Type B pancreatic cell (in vitro differentiated cells): ENCODE data around the gene CIB4. TPM values are rescaled to one million over a fixed set of nuclear protein-coding genes. Genes with fewer than 3 reads are reported as not detected.

Source experiments
- DNase-seq: peaks from one replicate; pipeline ENCODE4 v3.0.0; 2021; ENCODE audit warnings: mixed read lengths; ENCODE audit not compliant: unreplicated experiment; ENCODE audit errors: extremely low spot score
- H3K27ac Mint-ChIP-seq: 2 replicates; pipeline ENCODE4 v1.8.0; 2021; ENCODE audit warnings: mild to moderate bottlenecking, mixed read lengths
- H3K27me3 Mint-ChIP-seq: 2 replicates; pipeline ENCODE4 v1.8.0; 2021; ENCODE audit warnings: mixed read lengths
- H3K36me3 Mint-ChIP-seq: 2 replicates; pipeline ENCODE4 v1.8.0; 2021; ENCODE audit warnings: mixed read lengths
- H3K4me1 Mint-ChIP-seq: one replicate; pipeline ENCODE4 v1.8.0; 2021; ENCODE audit warnings: mixed read lengths; ENCODE audit not compliant: unreplicated experiment
- H3K4me3 Mint-ChIP-seq: 2 replicates; pipeline ENCODE4 v1.8.0; 2021; ENCODE audit warnings: mild to moderate bottlenecking, mixed read lengths
- H3K9me3 Mint-ChIP-seq: 2 replicates; pipeline ENCODE4 v1.8.0; 2021; ENCODE audit warnings: mixed read lengths
- CTCF ChIP-seq: fragments of 200-600 bp; sonication (generic); conservative IDR thresholded peaks from 2 replicates; pipeline ENCODE4 v1.5.0; 2021; ENCODE audit warnings: antibody characterized with exemption, mild to moderate bottlenecking
- total RNA-seq: library from RNA; stranded (reverse); gene quantifications from 2 replicates; pipeline ENCODE4 v1.2.1, GENCODE V29; 2021; ENCODE audit warnings: low replicate concordance

Gene CIB4
- total RNA-seq, 1 donor from 2014 or later = not detected

- H3K36me3 Mint-ChIP-seq = no peaks in the 10 kb centered on the region
- no peak overlapping the region for H3K27ac Mint-ChIP-seq
- peaks cover 5% of the 10 kb centered on the region for H3K4me1 Mint-ChIP-seq
- no peak for TF ChIP-seq CTCF
- no peak overlapping the region for H3K4me3 Mint-ChIP-seq
- no peak for DNase-seq
- no peaks in the 10 kb centered on the region for H3K9me3 Mint-ChIP-seq
- peaks cover 26% of the 10 kb centered on the region for H3K27me3 Mint-ChIP-seq
Observed at GRCh38 chr2:26550276-26551015, 90.7 kb downstream of the CIB4 start.

- DNase-seq = no peak
- Mint-ChIP-seq H3K36me3 (no peaks in the 10 kb centered on the region), H3K27ac (no peak overlapping the region), H3K4me3 (no peak overlapping the region), H3K27me3 (peaks cover 8% of the 10 kb centered on the region), H3K4me1 (peaks cover 17% of the 10 kb centered on the region), H3K9me3 (no peaks in the 10 kb centered on the region)
- no peak for TF ChIP-seq CTCF
Observed at GRCh38 chr2:26542676-26543505, 98.3 kb downstream of the CIB4 start.

GRCh38 chr2:26542194-26542455, 99.0 kb downstream of the CIB4 start:
- TF ChIP-seq CTCF = no peak
- no peak overlapping the region for H3K4me3 Mint-ChIP-seq
- DNase-seq = no peak
- peaks cover 17% of the 10 kb centered on the region for H3K4me1 Mint-ChIP-seq
- H3K9me3 Mint-ChIP-seq = no peaks in the 10 kb centered on the region
- H3K36me3 Mint-ChIP-seq = no peaks in the 10 kb centered on the region
- peaks cover 8% of the 10 kb centered on the region for H3K27me3 Mint-ChIP-seq
- no peak overlapping the region for H3K27ac Mint-ChIP-seq

- TF ChIP-seq CTCF = no peak
- Mint-ChIP-seq H3K4me3 (no peak overlapping the region), H3K36me3 (no peaks in the 10 kb centered on the region), H3K4me1 (peaks cover 17% of the 10 kb centered on the region), H3K27me3 (peaks cover 8% of the 10 kb centered on the region), H3K27ac (no peak overlapping the region), H3K9me3 (no peaks in the 10 kb centered on the region)
- DNase-seq = no peak
Observed at GRCh38 chr2:26541401-26542193, 99.6 kb downstream of the CIB4 start.

GRCh38 chr2:26540961-26541360, 100.2 kb downstream of the CIB4 start:
- DNase-seq = no peak
- Mint-ChIP-seq H3K4me1 (peaks cover 17% of the 10 kb centered on the region), H3K27me3 (peaks cover 8% of the 10 kb centered on the region), H3K27ac (no peak overlapping the region), H3K4me3 (no peak overlapping the region), H3K9me3 (no peaks in the 10 kb centered on the region), H3K36me3 (no peaks in the 10 kb centered on the region)
- no peak for TF ChIP-seq CTCF
